ACC112 (cell line): ENCODE results near the gene BIN1.

ENCODE experiments used
- H2AFZ ChIP-seq: fragments of 200-600 bp; sonication (generic); one replicate; pipeline ENCODE4 v1.6.0; 2017; ENCODE audit warnings: antibody characterized with exemption, low read length; ENCODE audit not compliant: unreplicated experiment
- H3K27ac ChIP-seq: fragments of 200-600 bp; sonication (generic); 2 replicates; pipeline ENCODE4 v1.5.1; 2014; ENCODE audit warnings: low read depth, mild to moderate bottlenecking, antibody characterized with exemption, low read length, moderate library complexity
- H3K27me3 ChIP-seq: fragments of 200-600 bp; sonication (generic); 2 replicates; pipeline ENCODE4 v1.6.1; 2014; ENCODE audit warnings: mild to moderate bottlenecking, antibody characterized with exemption, low read length, moderate library complexity, mixed read lengths; ENCODE audit not compliant: insufficient read depth
- H3K36me3 ChIP-seq: fragments of 200-600 bp; sonication (generic); 2 replicates; pipeline ENCODE4 v1.6.1; 2016; ENCODE audit warnings: mild to moderate bottlenecking, antibody characterized with exemption, low read length, moderate library complexity, mixed read lengths; ENCODE audit not compliant: insufficient read depth
- H3K4me1 ChIP-seq: fragments of 200-600 bp; sonication (generic); one replicate; pipeline ENCODE4 v1.6.1; 2016; ENCODE audit warnings: low read length, mixed read lengths; ENCODE audit not compliant: insufficient read depth, unreplicated experiment, control insufficient read depth
- H3K4me3 ChIP-seq: fragments of 200-600 bp; sonication (generic); 2 replicates; pipeline ENCODE4 v1.5.1; 2014; ENCODE audit warnings: mild to moderate bottlenecking, low read depth, low read length
- H3K79me2 ChIP-seq: fragments of 200-600 bp; sonication (generic); one replicate; pipeline ENCODE4 v1.6.0; 2016; ENCODE audit warnings: low read length; ENCODE audit not compliant: control insufficient read depth, unreplicated experiment, insufficient read depth

BIN1 gene

DNA sequence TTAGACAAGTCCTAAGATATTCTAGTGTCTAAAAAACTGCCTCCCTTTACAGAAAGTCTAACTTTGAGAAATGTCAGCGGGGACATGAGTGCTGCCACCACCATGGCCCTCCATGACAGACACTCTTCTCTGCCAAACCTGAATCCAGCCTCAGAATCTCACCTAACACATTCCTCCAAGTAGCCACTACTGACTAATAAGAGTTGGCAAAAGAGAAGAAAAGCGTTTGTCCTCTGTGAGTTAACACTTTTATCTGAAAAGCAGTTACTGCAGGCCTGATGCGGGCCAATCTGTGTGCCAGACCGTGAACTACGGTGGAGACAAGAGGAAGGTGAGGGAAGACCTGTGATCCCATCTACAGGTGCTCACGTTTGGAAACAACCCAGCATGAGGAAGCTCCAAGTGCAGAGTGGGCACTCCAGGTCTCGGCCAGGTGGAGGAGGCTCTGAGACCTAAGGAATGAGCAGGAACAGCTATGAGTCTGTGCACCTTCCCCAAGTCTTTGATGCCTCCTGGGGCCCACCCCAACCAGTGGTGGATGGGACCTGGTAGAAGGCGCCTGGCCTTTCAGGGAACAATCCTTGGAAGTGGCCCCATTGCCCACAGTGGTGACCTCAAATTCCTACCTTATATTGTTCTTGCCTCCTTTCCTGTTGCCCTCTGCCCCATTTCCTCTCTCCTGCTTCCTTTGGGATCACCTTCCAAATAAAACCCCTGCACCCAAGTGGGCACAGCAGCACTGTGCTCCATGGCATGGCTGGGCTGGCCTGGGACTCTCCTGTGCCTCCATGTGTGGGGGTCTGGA is 91.6 kb downstream of the BIN1 start:
- H3K27ac ChIP-seq: peak overlapping the region; percentile 97
- no peaks in the 10 kb centered on the region for H3K79me2 ChIP-seq
- peak overlapping the region; percentile 15; the same call in 1 of the 2 replicates for H3K4me3 ChIP-seq
- H3K36me3 ChIP-seq: no peaks in the 10 kb centered on the region
- peaks cover 46% of the 10 kb centered on the region for H3K4me1 ChIP-seq
- H2AFZ ChIP-seq: peak overlapping the region; percentile 30
- no peaks in the 10 kb centered on the region for H3K27me3 ChIP-seq

DNA sequence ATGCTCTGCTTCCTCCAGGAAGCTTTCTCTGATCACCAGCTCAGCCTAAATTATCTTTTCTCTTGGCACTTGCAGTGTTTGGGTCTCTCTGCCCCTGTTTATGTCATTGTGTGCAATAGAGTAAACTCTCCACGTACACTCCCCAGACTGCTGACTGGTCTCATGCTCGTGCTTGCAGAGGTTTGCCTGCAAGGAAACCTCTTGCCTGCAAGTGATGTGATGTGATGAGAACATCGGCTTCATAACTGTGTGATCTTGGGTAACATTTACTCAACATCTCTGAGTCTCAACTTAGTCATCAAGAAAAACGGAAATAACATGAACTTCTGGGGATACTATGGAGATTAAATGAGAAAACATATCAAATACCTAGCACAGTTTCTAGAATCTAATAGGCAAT is 92.3 kb downstream of the BIN1 start:
- H3K27ac ChIP-seq: peak overlapping the region; percentile 97
- no peaks in the 10 kb centered on the region for H3K36me3 ChIP-seq
- peak overlapping the region; percentile 15; the same call in 1 of the 2 replicates for H3K4me3 ChIP-seq
- H3K4me1 ChIP-seq: peaks cover 46% of the 10 kb centered on the region
- no peak overlapping the region for H2AFZ ChIP-seq
- H3K79me2 ChIP-seq: no peaks in the 10 kb centered on the region
- no peaks in the 10 kb centered on the region for H3K27me3 ChIP-seq

DNA sequence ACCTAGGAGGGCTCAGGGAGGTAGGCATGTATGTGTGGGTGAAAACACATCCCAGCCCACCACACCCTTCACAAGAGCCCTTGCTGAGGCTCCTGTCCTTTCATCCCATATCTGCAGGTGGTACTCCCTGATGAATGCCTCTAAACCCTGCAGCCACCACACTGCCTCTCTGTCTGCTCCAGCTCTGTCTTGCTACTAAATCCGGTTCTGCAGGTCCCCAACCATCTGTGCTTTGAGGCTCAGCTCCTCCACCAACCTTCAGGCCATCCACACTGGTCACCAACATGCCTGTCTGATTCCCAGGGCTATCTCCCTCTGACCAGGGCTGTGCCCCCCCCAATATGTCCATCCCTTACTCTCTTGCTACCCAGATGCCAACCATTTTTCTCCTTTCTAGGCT is 92.7 kb downstream of the BIN1 start:
- Histone ChIP-seq H3K4me3 (no peak overlapping the region), H3K79me2 (no peaks in the 10 kb centered on the region), H2AFZ (no peak overlapping the region), H3K27ac (peak overlapping the region; percentile 97), H3K27me3 (no peaks in the 10 kb centered on the region), H3K4me1 (peaks cover 46% of the 10 kb centered on the region), H3K36me3 (no peaks in the 10 kb centered on the region)

DNA sequence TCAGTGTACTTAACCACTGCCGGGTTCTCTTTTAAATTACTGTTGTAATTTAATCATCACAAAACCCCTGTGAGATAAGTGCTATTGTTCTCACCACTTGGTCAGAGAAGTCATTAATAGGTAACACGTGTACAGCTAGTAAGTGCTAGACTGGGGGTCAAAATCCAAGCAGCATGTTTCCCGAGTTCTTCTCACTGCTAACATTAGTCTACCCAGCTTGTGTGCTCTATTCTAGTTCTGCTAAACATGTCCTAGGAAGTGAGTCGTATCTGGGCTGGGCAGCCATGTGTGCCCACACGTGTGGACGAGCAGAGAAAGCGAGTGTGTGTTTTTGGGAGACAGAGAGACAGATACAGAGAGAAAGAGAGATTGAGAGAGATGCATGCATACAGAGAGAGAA is 94.1 kb downstream of the BIN1 start:
- H3K27me3 ChIP-seq: no peaks in the 10 kb centered on the region
- peak overlapping the region; percentile 97 for H3K27ac ChIP-seq
- H3K4me1 ChIP-seq: peaks cover 52% of the 10 kb centered on the region
- H3K36me3 ChIP-seq: no peaks in the 10 kb centered on the region
- H3K4me3 ChIP-seq: peak overlapping the region; percentile 16; the same call in 1 of the 2 replicates
- peak overlapping the region; percentile 50 for H2AFZ ChIP-seq
- H3K79me2 ChIP-seq: no peaks in the 10 kb centered on the region

DNA sequence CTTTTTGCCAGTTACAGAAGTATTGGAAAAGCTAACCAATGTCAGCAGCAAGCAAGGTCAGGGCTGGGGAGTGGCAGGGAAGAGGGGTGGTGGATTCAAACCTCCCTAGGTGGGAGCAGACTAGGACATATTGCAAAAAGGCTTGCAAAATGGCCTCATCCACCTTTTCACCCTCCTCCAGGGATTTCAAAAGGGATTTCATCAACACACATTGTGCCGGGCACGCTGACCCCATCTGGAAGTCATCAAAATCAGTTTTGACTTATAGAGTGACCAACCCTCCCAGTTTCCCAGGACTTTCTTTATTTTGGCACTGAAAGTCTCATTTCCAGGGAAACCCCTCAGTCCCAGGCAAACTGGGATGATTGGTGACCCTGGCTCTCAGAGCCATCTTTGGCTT is 94.7 kb downstream of the BIN1 start:
- peak overlapping the region; percentile 97; the same call in 1 of the 2 replicates for H3K27ac ChIP-seq
- H3K36me3 ChIP-seq: no peaks in the 10 kb centered on the region
- H3K27me3 ChIP-seq: no peaks in the 10 kb centered on the region
- H3K79me2 ChIP-seq: no peaks in the 10 kb centered on the region
- H3K4me3 ChIP-seq: no peak overlapping the region
- no peak overlapping the region for H2AFZ ChIP-seq
- peaks cover 57% of the 10 kb centered on the region for H3K4me1 ChIP-seq

DNA sequence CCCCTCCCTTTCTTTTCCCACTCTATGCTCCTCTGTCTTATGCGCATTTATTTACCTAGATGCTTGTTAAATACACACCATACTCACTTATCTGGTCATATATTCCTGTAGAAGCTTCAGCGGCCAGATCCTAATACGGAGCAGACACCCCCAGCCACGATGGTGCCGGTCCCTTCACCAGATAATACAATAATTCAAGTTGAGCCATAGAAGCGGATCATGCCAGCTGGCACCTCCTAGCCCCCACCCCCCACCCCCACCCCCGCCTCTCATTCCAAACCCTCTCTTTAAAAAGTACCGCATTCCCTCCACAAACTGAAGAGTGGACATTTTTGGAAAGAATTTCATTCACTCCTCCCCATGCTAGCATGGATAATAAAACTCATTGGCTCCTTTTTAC is 95.2 kb downstream of the BIN1 start:
- no peak overlapping the region for H2AFZ ChIP-seq
- peaks cover 60% of the 10 kb centered on the region for H3K4me1 ChIP-seq

DNA sequence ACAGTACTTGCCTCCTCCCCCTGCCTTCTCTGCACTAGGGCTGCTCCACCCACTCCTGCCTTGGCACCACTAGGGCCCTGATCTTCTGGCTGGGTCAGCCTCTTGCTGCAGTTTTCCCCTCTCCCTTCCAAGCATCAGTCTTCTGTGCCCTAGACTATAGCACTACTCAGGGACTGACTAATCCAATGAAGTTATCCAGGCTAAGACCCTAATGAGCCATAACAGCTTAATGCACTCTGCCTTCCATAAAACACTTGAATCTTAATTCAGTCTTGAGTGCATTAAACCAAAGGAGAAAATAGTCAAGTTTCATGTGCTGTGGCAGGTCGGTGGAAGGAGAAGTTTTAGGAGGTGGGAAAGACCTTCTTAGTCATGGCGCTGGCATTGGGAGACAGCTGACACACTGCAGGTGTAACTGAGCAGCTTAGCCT is 95.7 kb downstream of the BIN1 start:
- H3K36me3 ChIP-seq: no peaks in the 10 kb centered on the region
- H3K27me3 ChIP-seq: no peaks in the 10 kb centered on the region
- no peak overlapping the region for H3K4me3 ChIP-seq
- H2AFZ ChIP-seq: no peak overlapping the region
- H3K27ac ChIP-seq: peak overlapping the region; percentile 8; the same call in 1 of the 2 replicates
- peaks cover 60% of the 10 kb centered on the region for H3K4me1 ChIP-seq
- no peaks in the 10 kb centered on the region for H3K79me2 ChIP-seq

More for the DNA sequence above, 95.2 kb downstream of the BIN1 start:
- no peaks in the 10 kb centered on the region for H3K79me2 ChIP-seq
- no peak overlapping the region for H3K4me3 ChIP-seq
- H3K27me3 ChIP-seq: no peaks in the 10 kb centered on the region
- no peaks in the 10 kb centered on the region for H3K36me3 ChIP-seq
- H3K27ac ChIP-seq: peak overlapping the region; percentile 97; the same call in 1 of the 2 replicates

DNA sequence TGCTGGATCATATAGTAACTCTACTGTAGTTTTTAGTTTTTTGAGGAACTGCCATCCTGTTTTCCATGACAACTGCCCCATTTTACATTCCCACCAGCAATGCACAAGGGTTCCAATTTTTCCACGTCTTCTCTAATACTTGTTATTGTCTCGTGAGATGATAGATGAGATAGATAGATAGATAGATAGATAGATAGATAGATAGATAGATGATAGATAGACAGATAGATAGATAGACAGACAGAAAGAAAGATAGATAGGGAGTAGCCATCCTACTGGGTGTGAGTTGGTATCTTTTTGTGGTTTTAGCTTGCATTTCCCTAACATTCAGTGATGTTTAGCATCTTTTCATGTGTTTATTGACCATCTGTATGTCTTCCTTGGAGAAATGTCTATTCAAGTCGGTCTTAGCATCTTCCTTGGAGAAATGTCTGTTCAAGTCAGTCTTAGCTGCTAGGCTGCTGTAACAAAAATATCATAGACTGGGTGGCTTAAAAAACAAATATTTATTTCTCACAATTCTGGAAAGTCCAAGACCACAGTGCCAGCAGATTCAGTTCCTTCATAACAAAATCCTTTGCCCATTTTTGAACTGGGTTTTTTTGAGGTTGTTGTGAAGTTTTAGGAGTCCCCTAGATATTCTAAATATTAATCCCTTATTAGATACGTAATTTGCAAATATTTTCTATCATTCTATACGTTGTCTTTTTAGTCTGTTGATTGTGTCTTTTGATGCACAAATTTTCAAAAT is 98.5 kb downstream of the BIN1 start:
- H3K4me1 ChIP-seq: peaks cover 37% of the 10 kb centered on the region
- no peaks in the 10 kb centered on the region for H3K27me3 ChIP-seq
- peak overlapping the region; percentile 91 for H3K27ac ChIP-seq
- H3K36me3 ChIP-seq: no peaks in the 10 kb centered on the region
- H3K4me3 ChIP-seq: no peak overlapping the region
- no peak overlapping the region for H2AFZ ChIP-seq
- no peaks in the 10 kb centered on the region for H3K79me2 ChIP-seq

DNA sequence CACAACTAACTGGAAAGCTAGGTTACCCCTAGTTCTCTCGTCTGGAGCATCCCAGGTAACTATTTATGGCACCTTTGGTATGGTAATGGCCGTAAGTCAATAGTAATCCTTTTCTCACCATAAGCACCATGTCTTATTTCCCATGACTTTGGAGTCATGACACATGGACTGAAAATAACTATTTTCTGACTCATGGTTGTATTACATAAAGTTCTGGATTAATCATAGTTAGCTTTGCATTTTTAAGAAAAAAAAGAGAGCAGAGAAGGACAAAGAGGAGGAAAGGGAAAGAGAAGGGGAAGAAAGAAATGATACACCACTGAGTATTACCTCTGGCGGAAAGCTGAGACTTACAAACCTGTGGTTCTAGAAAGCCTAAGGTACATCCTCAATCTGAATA is 99.3 kb downstream of the BIN1 start:
- Histone ChIP-seq H3K27me3 (no peaks in the 10 kb centered on the region), H3K36me3 (no peaks in the 10 kb centered on the region), H3K4me1 (peaks cover 29% of the 10 kb centered on the region), H3K27ac (peak overlapping the region; percentile 91), H3K79me2 (no peaks in the 10 kb centered on the region), H2AFZ (no peak overlapping the region), H3K4me3 (no peak overlapping the region)

DNA sequence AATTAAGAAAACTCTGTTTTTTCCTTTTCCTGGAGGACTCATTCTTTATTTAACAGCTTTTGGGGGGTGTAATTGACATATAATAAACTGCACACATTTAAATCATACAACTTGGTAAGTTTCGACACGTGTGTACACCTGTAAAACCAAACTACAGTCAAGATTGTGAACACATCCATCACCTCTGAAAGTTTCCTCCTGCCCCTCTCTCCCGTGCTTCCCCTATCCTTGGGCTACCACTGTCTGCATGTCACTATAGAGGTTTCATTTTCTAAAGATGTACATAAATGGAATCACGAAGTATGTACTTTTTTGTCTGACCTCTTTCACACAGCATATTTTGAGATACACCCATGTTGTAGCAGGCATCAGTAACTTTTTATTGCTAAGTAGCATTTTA is 100.0 kb downstream of the BIN1 start:
- H3K4me1 ChIP-seq: peaks cover 22% of the 10 kb centered on the region
- H3K27me3 ChIP-seq: no peaks in the 10 kb centered on the region
- H3K27ac ChIP-seq: peak overlapping the region; percentile 91
- H3K36me3 ChIP-seq: no peaks in the 10 kb centered on the region
- H2AFZ ChIP-seq: no peak overlapping the region
- no peak overlapping the region for H3K4me3 ChIP-seq
- H3K79me2 ChIP-seq: no peaks in the 10 kb centered on the region
